ENCODE results near the gene MYADM.
A peak's percentile ranks its signal among the peaks of the same experiment; 100 is the strongest.
"Not testable (repeated sequence)": the region's sequence is repeated elsewhere in the genome, so short reads cannot be mapped to it uniquely, and the experiment has no call there.

MYADM gene

GRCh38 chr19:53868892-53869804 lies 1.5 kb downstream of the MYADM start:
- peak; percentile 74 for DNase-seq (ENCODE audit: low spot score)

- not testable (repeated sequence) for DNase-seq (ENCODE audit: low spot score)
Measured at GRCh38 chr19:53869805-53870484, 2.3 kb downstream of the MYADM start.

GRCh38 chr19:53870485-53870844 lies 2.8 kb downstream of the MYADM start:
- DNase-seq (ENCODE audit: low spot score), result peak; percentile 37

- peak; percentile 24 for DNase-seq (ENCODE audit: low spot score)
Measured at GRCh38 chr19:53871454-53871853, 3.8 kb downstream of the MYADM start.

GRCh38 chr19:53872762-53873161 lies 5.1 kb downstream of the MYADM start:
- no peak for DNase-seq (ENCODE audit: low spot score)

GRCh38 chr19:53873773-53874605 lies 6.3 kb downstream of the MYADM start:
- no peak for DNase-seq (ENCODE audit: low spot score)

GRCh38 chr19:53874606-53874990 lies 6.9 kb downstream of the MYADM start:
- DNase-seq (ENCODE audit: low spot score), result no peak

GRCh38 chr19:53875602-53876325 lies 8.1 kb downstream of the MYADM start:
- no peak for DNase-seq (ENCODE audit: low spot score)

- DNase-seq (ENCODE audit: low spot score), result no peak
Measured at GRCh38 chr19:53876651-53877224, 9.1 kb downstream of the MYADM start.

- DNase-seq (ENCODE audit: low spot score), result no peak
Measured at GRCh38 chr19:53877361-53877766, 9.7 kb downstream of the MYADM start.

- DNase-seq (ENCODE audit: low spot score), result no peak
Measured at GRCh38 chr19:53878776-53879139, 11.1 kb downstream of the MYADM start.

GRCh38 chr19:53879140-53880081 lies 11.7 kb downstream of the MYADM start:
- DNase-seq (ENCODE audit: low spot score), result peak; percentile 79

GRCh38 chr19:53880711-53881481 lies 13.2 kb downstream of the MYADM start:
- no peak for DNase-seq (ENCODE audit: low spot score)

- peak; percentile 42 for DNase-seq (ENCODE audit: low spot score)
Measured at GRCh38 chr19:53881482-53882390, 14.1 kb downstream of the MYADM start, which contains the start of gene PRKCG. PRKCG (plus strand) TSS chr19:53882197; CDS start chr19:53882495, 298 bp downstream.

- no peak for DNase-seq (ENCODE audit: low spot score)
Measured at GRCh38 chr19:53882391-53883050, 14.8 kb downstream of the MYADM start.

GRCh38 chr19:53883231-53883661 lies 15.6 kb downstream of the MYADM start:
- DNase-seq (ENCODE audit: low spot score), result no peak

GRCh38 chr19:53883741-53884140 lies 16.1 kb downstream of the MYADM start:
- no peak for DNase-seq (ENCODE audit: low spot score)

GRCh38 chr19:53884256-53884655 lies 16.6 kb downstream of the MYADM start:
- DNase-seq (ENCODE audit: low spot score), result no peak
